GM21526 (cell line): Measurements from ENCODE around the gene FAM20C.
"Not testable (repeated sequence)": the region's sequence is repeated elsewhere in the genome, so short reads cannot be mapped to it uniquely, and the experiment has no call there.

Experiments used
- ATAC-seq: cut with Tn5 transposase; IDR thresholded peaks from one replicate; pipeline ENCODE4 v1.9.1; 2021; ENCODE audit warnings: moderate library complexity; ENCODE audit not compliant: unreplicated experiment, low FRiP score

Gene FAM20C

GRCh38 chr7:237385-237784 is 45.0 kb downstream of the FAM20C start:
- no peak for ATAC-seq

DNA sequence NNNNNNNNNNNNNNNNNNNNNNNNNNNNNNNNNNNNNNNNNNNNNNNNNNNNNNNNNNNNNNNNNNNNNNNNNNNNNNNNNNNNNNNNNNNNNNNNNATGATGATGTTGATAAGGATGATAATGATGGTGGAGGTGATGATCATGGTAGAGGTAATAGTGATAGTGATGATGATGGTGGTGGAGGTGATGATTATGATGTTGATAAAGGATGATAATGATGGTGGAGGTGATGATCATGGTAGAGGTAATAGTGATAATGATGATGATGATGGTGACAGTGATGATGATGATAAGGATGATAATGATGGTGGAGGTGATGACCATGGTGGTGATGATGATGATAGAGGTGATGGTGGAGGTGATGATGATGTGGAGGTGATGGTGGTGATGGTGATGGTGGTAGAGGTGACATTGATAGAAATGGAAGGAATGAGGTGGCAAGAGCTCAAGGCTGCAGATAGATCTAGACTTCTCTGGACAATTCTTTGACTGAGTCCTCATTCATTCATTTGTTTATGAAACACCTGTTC is 47.8 kb downstream of the FAM20C start:
- ATAC-seq, result no peak

GRCh38 chr7:240887-241421 is 48.6 kb downstream of the FAM20C start:
- no peak for ATAC-seq

DNA sequence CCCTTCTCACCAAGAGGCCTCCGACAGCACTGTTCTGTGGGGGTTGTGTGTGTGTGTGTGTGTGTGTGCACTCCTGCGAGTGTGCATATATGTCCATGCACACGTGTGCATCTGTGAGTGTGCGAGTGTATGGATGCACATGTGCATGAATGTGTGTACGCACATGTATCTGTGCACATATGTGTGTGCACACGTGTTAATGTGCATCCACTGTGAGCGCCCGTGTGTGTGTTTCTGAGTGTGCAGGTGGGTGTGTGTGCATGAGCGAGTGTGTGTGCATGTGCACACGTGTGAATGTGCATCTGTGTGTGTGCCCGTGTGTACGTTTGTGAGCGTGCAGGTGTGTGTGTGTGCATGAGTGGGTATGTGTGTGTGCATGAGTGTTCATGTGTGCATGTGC is 49.1 kb downstream of the FAM20C start:
- ATAC-seq, result no peak

GRCh38 chr7:242826-243579 is 50.6 kb downstream of the FAM20C start:
- not testable (repeated sequence) for ATAC-seq

DNA sequence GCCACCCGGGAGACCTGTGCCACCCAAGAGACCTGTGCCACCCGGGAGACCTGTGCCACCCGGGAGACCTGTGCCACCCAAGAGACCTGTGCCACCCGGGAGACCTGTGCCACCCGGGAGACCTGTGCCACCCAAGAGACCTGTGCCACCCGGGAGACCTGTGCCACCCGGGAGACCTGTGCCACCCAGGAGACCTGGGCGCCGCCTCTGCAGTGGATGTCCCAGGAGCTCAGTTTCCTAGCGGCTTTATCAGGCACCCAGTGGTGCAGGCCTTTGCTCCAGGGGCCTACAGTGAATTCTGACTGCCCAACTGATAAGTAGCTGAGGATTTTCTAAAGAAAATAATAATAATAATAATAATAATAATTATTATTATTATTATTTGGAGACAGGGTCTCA is 51.2 kb downstream of the FAM20C start:
- not testable (repeated sequence) for ATAC-seq

GRCh38 chr7:244974-245373 is 52.6 kb downstream of the FAM20C start:
- no peak for ATAC-seq

- ATAC-seq, result no peak
Measured at GRCh38 chr7:245574-246295, 53.4 kb downstream of the FAM20C start.

- ATAC-seq, result no peak
Measured at GRCh38 chr7:246451-246850, 54.1 kb downstream of the FAM20C start.

DNA sequence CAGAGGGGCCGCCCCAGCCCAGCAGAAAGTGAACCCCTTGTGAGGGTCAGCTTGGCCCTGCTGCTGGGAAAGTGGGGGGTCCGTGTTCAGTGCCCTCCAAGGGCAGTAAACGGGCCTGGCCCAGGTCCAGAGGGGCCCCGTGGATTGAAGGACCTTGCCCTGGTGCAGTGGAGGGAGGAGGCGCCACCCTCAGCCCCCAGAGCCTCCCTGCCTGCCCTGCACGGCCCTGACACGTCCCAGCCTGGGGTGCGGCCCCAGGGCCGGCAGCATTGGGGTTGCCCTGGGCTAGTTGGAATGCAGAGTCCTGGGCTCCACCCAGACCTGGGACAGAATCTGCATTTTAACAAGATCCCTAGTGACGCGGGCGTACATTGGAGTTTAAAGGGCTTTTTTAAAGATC is 54.8 kb downstream of the FAM20C start:
- ATAC-seq, result no peak

DNA sequence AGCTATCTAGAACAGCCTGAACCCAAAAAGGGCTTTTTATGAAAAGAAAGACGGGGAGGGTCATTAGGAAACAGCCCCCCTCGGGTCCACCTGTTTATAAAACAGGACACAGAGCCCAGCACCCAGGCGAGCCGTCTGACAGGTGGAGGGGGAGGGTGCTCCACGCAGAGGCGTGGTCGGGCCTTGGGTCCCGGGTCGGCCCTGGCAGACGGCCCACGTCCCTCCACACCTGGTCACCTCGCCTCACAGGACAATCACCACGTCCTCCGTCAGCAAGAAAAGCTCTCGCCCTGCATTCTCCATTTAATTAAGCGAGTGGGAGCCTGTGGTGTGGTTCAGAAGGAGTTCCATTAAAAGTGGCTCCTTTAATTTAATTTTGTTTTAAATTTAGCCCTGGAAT is 55.3 kb downstream of the FAM20C start:
- ATAC-seq, result no peak

GRCh38 chr7:248732-249435 is 56.5 kb downstream of the FAM20C start:
- no peak for ATAC-seq

GRCh38 chr7:249989-250388 is 57.6 kb downstream of the FAM20C start:
- ATAC-seq, result no peak

GRCh38 chr7:250523-250922 is 58.2 kb downstream of the FAM20C start:
- ATAC-seq, result no peak

DNA sequence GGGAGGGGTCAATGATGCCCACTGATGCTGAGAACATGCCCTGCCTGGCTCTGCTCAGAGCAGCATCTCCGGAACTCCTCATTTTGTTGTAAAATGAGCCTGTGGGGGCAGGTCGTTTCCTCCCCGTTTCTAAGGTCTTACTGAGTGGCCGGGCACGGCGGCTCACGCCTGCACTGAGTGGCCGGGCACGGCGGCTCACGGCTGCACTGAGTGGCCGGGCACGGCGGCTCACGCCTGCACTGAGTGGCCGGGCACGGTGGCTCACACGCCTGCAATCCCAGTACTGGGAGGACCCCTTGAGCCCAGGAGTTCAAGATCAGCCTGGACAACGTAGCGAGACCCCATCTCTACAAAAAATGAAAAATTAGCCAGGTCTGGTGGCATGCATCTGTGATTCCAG is 58.6 kb downstream of the FAM20C start:
- ATAC-seq, result no peak

GRCh38 chr7:251446-252175 is 59.2 kb downstream of the FAM20C start:
- ATAC-seq, result no peak

DNA sequence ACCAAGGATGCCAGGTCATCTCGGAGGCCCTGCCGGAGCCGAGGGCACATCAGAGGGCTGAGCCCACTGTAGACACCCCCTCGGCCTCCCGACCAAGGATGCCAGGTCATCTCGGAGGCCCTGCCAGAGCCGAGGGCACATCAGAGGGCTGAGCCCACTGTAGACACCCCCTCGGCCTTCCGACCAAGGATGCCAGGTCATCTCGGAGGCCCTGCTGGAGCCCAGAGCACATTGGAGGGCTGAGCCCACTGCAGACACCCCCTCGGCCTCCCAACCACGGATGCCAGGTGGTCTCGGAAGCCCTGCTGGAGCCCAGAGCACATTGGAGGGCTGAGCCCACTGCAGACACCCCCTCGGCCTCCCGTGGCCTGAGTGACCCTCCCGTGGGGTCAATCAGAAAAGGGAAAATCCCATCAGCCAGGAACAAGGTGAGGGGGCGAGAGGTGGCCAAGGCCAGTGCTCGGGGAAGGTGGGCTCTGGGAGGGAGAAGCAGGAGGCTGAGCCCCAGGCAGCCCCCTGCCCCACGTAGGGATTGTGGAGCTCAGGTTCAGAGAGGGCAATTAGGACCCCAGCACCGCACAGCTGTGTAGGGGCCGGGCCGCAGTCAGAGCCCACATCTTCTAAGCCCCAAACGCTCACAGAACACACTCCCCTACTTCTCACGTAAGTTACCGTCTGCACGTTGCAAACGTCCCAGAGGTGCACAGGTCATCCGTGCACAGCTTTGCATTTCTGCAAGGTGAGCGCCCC is 60.0 kb downstream of the FAM20C start:
- ATAC-seq, result no peak

DNA sequence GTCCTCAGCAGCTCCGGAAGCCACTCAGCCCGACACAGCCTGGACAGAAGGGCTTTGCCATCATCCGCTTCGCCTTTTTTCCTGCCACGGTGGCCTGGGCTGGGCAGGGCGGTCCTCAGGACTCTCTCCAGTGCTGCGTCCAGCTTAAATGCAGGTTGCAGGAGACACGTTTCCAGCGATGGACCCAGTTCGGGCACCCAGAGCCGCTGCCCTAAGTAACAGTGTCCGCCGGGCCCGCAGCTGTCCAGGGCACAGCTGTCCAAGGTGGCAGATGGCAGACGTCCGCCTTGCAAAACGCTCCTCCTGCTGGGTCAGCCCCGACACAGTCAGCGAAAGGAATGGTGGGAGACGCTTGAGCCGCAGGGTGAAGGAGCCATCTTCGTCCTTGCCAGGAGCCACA is 60.6 kb downstream of the FAM20C start:
- no peak for ATAC-seq

DNA sequence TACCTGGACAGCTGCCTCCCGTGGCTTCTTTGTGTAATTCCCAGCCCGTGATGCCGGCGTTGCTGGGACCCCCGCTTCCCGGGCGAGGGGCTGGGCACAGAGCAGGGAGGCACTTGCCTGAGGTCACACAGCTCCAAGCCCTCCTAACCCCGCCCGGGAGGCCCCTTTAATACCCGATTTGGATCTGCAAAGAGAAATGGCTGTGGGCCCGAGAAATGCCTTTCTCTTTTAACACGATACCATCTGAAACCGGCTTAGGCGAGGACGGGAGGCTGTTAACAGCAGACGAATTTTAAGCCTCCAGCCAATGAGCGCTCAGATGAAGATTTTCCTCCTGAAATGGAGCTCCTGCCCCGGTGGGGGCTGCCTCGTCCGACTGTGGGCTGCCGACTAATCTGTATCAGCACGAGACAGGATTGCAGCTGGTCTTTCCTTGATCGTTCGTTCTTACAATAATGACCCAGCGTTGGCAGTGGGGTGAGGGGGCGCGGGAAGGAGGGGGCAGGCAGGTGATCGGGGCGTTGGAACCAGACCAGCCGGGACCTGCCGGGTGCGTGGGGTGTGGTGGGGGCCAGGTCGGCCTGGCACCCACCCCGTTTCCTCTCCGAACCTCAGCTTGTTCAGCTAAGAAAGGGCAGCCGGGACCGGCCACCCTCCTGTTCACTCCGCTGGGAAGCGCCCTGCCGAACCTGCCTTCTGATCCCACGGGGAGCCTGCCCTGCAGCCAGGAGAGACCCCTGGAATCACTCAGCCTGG is 61.4 kb downstream of the FAM20C start:
- ATAC-seq, result no peak
